H1 (cell line): ENCODE measurements around the gene PRKAA1.

ENCODE experiments used
- ATF2 ChIP-seq: IDR thresholded peaks from 2 replicates; pipeline ENCODE4 v1.6.1; 2012; ENCODE audit warnings: low read length, inconsistent platforms
- CTCF ChIP-seq, 3 experiments: IDR thresholded peaks; 1 replicate in 2 of 3; 2 replicates in 1 of 3; pipeline versions ENCODE4 v1.5.1 to v1.6.1; 2011; ENCODE audit warnings: low read length in 3 of 3, mild to moderate bottlenecking in 3 of 3, inconsistent platforms in 2 of 3, low read depth in 1 of 3, moderate library complexity in 1 of 3; ENCODE audit not compliant: insufficient read depth in 1 of 3; ENCODE audit errors: control extremely low read depth in 1 of 3
- EGR1 ChIP-seq: IDR thresholded peaks from 2 replicates; pipeline ENCODE4 v1.6.1; 2011; ENCODE audit warnings: low read depth, low read length, borderline replicate concordance
- NRF1 ChIP-seq: IDR thresholded peaks from 2 replicates; pipeline ENCODE4 v1.6.1; 2011; ENCODE audit warnings: mild to moderate bottlenecking, low read depth, low read length, improper control_type of control experiment
- POLR2A ChIP-seq, 2 experiments: IDR thresholded peaks; 1 replicate in 1 of 2; 2 replicates in 1 of 2; pipeline ENCODE4 v1.6.1; 2011; ENCODE audit warnings: low read depth in 2 of 2, low read length in 2 of 2, mild to moderate bottlenecking in 2 of 2; ENCODE audit errors: control extremely low read depth in 1 of 2
- POLR2AphosphoS5 ChIP-seq: IDR thresholded peaks from 2 replicates; pipeline ENCODE4 v1.6.1; 2011; ENCODE audit warnings: low read depth, low read length
- SIN3A ChIP-seq, 2 experiments: IDR thresholded peaks in 1 of 2; conservative IDR thresholded peaks in 1 of 2; 2 replicates each; pipeline ENCODE4 v1.6.1; 2011 to 2012; ENCODE audit warnings: low read length in 2 of 2, improper control_type of control experiment in 1 of 2, low read depth in 1 of 2, mild to moderate bottlenecking in 1 of 2
- TAF1 ChIP-seq: IDR thresholded peaks from 2 replicates; pipeline ENCODE4 v1.6.1; 2011; ENCODE audit warnings: mild to moderate bottlenecking, low read depth, low read length
- USF2 ChIP-seq: IDR thresholded peaks from 2 replicates; pipeline ENCODE4 v1.6.1; 2011; ENCODE audit warnings: low read length, improper control_type of control experiment

- TF ChIP-seq NRF1 (no peak), SIN3A (conservative IDR thresholded peaks at IDR 0.05 in 1 of 2, IDR thresholded peaks at IDR 0.05 in 1 of 2; ENCODE audit: low read depth in 1 of 2, low read length in 2 of 2) (no peak), TAF1 (no peak), POLR2A (IDR thresholded peaks at IDR 0.05; ENCODE audit: control extremely low read depth in 1 of 2, low read depth in 2 of 2, low read length in 2 of 2) (peak in 1 of 2 experiments; percentile 61; a peak in 2 of 3 replicates), EGR1 (no peak), CTCF (IDR thresholded peaks at IDR 0.05; ENCODE audit: control extremely low read depth in 1 of 3, insufficient read depth in 1 of 3, low read depth in 1 of 3, low read length in 3 of 3) (no peak), POLR2AphosphoS5 (peak; percentile 12; the same call in 1 of the 2 replicates), USF2 (no peak), ATF2 (no peak; the same call in 1 of the 2 replicates)
Observed at GRCh38 chr5:40831346-40832210, 33.4 kb upstream of the PRKAA1 start.
